GM06990 (cell line): ENCODE results near the gene GP9.

Experiments
- DNase-seq: peaks from one replicate; pipeline ENCODE4 v3.0.0-alpha.2; 2011; ENCODE audit not compliant: insufficient read length; ENCODE audit errors: extremely low read depth
- H3K27me3 ChIP-seq: replicated peaks from 2 replicates; pipeline ENCODE4 v1.6.0; 2011; ENCODE audit warnings: low read length; ENCODE audit not compliant: control insufficient read depth, insufficient read depth
- H3K36me3 ChIP-seq: 2 replicates; pipeline ENCODE4 v1.5.1; 2011; ENCODE audit warnings: low read length; ENCODE audit not compliant: control insufficient read depth, insufficient read depth
- H3K4me3 ChIP-seq: replicated peaks from 2 replicates; pipeline ENCODE4 v1.5.1; 2011; ENCODE audit warnings: low read depth, mild to moderate bottlenecking, control low read depth, low read length
- CTCF ChIP-seq: IDR thresholded peaks from 2 replicates; pipeline ENCODE4 v1.5.1; 2011; ENCODE audit warnings: low read length, control low read depth, mild to moderate bottlenecking, inconsistent platforms; ENCODE audit not compliant: insufficient read depth, poor library complexity, severe bottlenecking

Gene GP9

GRCh38 chr3:129016356-129016719, 44.2 kb upstream of the GP9 start:
- no peak for DNase-seq
- Histone ChIP-seq H3K27me3 (no peaks in the 10 kb centered on the region), H3K4me3 (no peak overlapping the region), H3K36me3 (no peaks in the 10 kb centered on the region)
- TF ChIP-seq CTCF: peak; percentile 25

GRCh38 chr3:129016720-129017483, 43.7 kb upstream of the GP9 start:
- peak; percentile 79 for DNase-seq
- Histone ChIP-seq H3K4me3 (no peak overlapping the region), H3K36me3 (no peaks in the 10 kb centered on the region), H3K27me3 (no peaks in the 10 kb centered on the region)
- no peak for TF ChIP-seq CTCF

GRCh38 chr3:129017484-129017899, 43.1 kb upstream of the GP9 start:
- Histone ChIP-seq H3K4me3 (no peak overlapping the region), H3K36me3 (no peaks in the 10 kb centered on the region), H3K27me3 (no peaks in the 10 kb centered on the region)
- TF ChIP-seq CTCF: no peak
- DNase-seq: no peak

GRCh38 chr3:129018271-129018670, 42.3 kb upstream of the GP9 start:
- no peaks in the 10 kb centered on the region for H3K36me3 ChIP-seq
- no peak for DNase-seq
- no peak overlapping the region for H3K4me3 ChIP-seq
- no peaks in the 10 kb centered on the region for H3K27me3 ChIP-seq
- no peak for TF ChIP-seq CTCF

- Histone ChIP-seq H3K36me3 (no peaks in the 10 kb centered on the region), H3K4me3 (no peak overlapping the region), H3K27me3 (no peaks in the 10 kb centered on the region)
- no peak for DNase-seq
- no peak for TF ChIP-seq CTCF
Measured at GRCh38 chr3:129018751-129019150, 41.8 kb upstream of the GP9 start.

GRCh38 chr3:129019266-129019665, 41.3 kb upstream of the GP9 start:
- DNase-seq: no peak
- Histone ChIP-seq H3K27me3 (no peaks in the 10 kb centered on the region), H3K36me3 (no peaks in the 10 kb centered on the region), H3K4me3 (no peak overlapping the region)
- TF ChIP-seq CTCF: no peak
